GM12878 (cell line): Measurements from ENCODE around the gene DEPDC7. TPM values are rescaled to one million over a fixed set of nuclear protein-coding genes. Genes with fewer than 3 reads are reported as not detected.
A peak's percentile ranks its signal among the peaks of the same experiment; 100 is the strongest.

Experiments used
- BHLHE40 ChIP-seq, 2 experiments: fragments of 450-650 bp in 1 of 2; IDR thresholded peaks; 2 replicates each; pipeline ENCODE4 v1.6.1; 2011 to 2017; ENCODE audit warnings: low read depth in 2 of 2, borderline replicate concordance in 1 of 2, improper control_type of control experiment in 1 of 2, low read length in 1 of 2, mild to moderate bottlenecking in 1 of 2
- ETV6 ChIP-seq, 2 experiments: fragments of 450-650 bp in 1 of 2; IDR thresholded peaks in 1 of 2; conservative IDR thresholded peaks in 1 of 2; 2 replicates each; pipeline ENCODE4 v1.6.1; 2014; ENCODE audit warnings: antibody characterized with exemption in 1 of 2, borderline replicate concordance in 1 of 2, low read depth in 1 of 2, mild to moderate bottlenecking in 1 of 2, moderate library complexity in 1 of 2
- HDAC2 ChIP-seq: fragments of 200-600 bp; sonication (generic); IDR thresholded peaks from 2 replicates; pipeline ENCODE4 v1.6.1; 2017
- HDGF ChIP-seq: fragments of 450-650 bp; IDR thresholded peaks from 2 replicates; pipeline ENCODE4 v1.6.1; 2016; ENCODE audit warnings: antibody characterized with exemption
- KLF5 ChIP-seq: fragments of 450-650 bp; IDR thresholded peaks from 2 replicates; pipeline ENCODE4 v1.6.1; 2014; ENCODE audit warnings: mild to moderate bottlenecking; ENCODE audit not compliant: partially characterized antibody
- MYB ChIP-seq: fragments of 150-350 bp; IDR thresholded peaks from 2 replicates; pipeline ENCODE4 v1.6.1; 2014; ENCODE audit warnings: mild to moderate bottlenecking, low read depth, low read length, borderline replicate concordance
- PAX8 ChIP-seq: fragments of 450-650 bp; IDR thresholded peaks from 2 replicates; pipeline ENCODE4 v1.6.1; 2017; ENCODE audit warnings: mild to moderate bottlenecking, moderate library complexity
- RBBP5 ChIP-seq: fragments of 200-600 bp; sonication (generic); conservative IDR thresholded peaks from 2 replicates; pipeline ENCODE4 v1.6.1; 2016
- SPI1 ChIP-seq: IDR thresholded peaks from 2 replicates; pipeline ENCODE4 v1.6.1; 2011; ENCODE audit warnings: low read depth, mild to moderate bottlenecking, low read length, moderate library complexity, borderline replicate concordance; ENCODE audit not compliant: insufficient read depth
- SREBF2 ChIP-seq: IDR thresholded peaks from 2 replicates; pipeline ENCODE4 v1.6.1; 2012; ENCODE audit warnings: mild to moderate bottlenecking, low read length
- TCF7 ChIP-seq: IDR thresholded peaks from 2 replicates; pipeline ENCODE4 v1.6.1; 2014; ENCODE audit warnings: antibody characterized with exemption, borderline replicate concordance
- ZNF217 ChIP-seq: fragments of 450-650 bp; IDR thresholded peaks from 2 replicates; pipeline ENCODE4 v1.6.1; 2017; ENCODE audit warnings: antibody characterized with exemption, mild to moderate bottlenecking
- ZNF592 ChIP-seq: fragments of 450-650 bp; IDR thresholded peaks from 2 replicates; pipeline ENCODE4 v1.6.1; 2017; ENCODE audit warnings: mild to moderate bottlenecking, moderate library complexity
- polyA plus RNA-seq, 11 experiments: library from polyadenylated mRNA; depleted of rRNA in 4 of 11; unstranded in 6 of 11; stranded (reverse) in 5 of 11; fragments of >200 nt; fragmentation: Nextera tagmentation in 4 of 11; fragmentation: Illumina TruSeq in 1 of 11; extraction: Ambion mirVana in 4 of 11; extraction: Trizol in 1 of 11; gene quantifications; 1 replicate in 1 of 11; 2 replicates in 10 of 11; pipeline versions ENCODE4 v1.2.1 to v1.2.3, GENCODE V29; 2011 to 2016; ENCODE audit warnings: inconsistent platforms in 2 of 11, missing spikeins in 2 of 11, low read depth in 1 of 11
- total RNA-seq, 4 experiments: library from RNA; depleted of rRNA in 3 of 4; stranded (reverse); fragments of >200 nt in 3 of 4; fragmentation: Illumina TruSeq in 1 of 4; extraction: Trizol in 1 of 4; gene quantifications; 2 replicates each; pipeline versions ENCODE4 v1.2.1 to v1.2.3, GENCODE V29; 2013 to 2021
- TF ChIP-seq, protein P1 (sequence below): fragments of 450-650 bp; formaldehyde crosslinking; IDR thresholded peaks from 2 replicates; pipeline ENCODE4 v1.4.0; 2020; ENCODE audit warnings: mild to moderate bottlenecking, moderate library complexity
- TF ChIP-seq, protein P2 (sequence below): IDR thresholded peaks from 2 replicates; pipeline ENCODE4 v1.6.1; 2011; ENCODE audit warnings: low read depth, mild to moderate bottlenecking, low read length, moderate library complexity, borderline replicate concordance; ENCODE audit errors: extremely low read depth
- TF ChIP-seq, protein P3 (sequence below): IDR thresholded peaks from 2 replicates; pipeline ENCODE4 v1.6.1; 2012; ENCODE audit warnings: improper control_type of control experiment, low read depth, low read length; ENCODE audit not compliant: insufficient replicate concordance

DEPDC7 gene
- total and polyA plus RNA-seq, 10 of the 15 experiments (the other 5 are each of a cell fraction or from before 2014, with no cell fraction given), result 0.06 to 1.1 (median 0.49) TPM

DNA sequence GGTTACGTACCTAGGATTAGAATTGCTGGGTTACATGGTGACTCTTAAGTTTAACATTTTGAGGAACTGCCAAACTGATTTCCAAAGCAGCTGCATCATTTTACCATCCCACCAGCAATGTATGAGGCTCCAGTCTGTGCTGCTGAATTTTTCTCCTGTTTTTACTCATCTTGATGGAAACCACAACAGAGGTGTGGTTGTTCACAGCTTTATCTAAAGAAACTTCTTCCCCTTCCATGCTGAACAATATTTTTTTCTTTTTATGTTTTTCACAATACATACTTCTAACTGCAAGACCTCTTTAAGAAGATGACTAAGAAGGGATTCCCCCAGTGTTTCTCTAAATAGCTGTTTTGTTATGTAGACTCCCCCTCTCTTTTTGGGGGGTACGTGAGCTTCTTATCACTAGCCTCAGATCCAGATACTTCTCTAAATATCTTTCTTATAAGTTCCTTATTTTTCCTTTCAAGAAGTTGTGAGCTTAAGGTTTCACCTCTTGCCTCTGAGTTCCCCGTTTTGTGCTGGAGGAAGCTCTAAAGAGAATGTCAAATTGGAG lies 47.7 kb downstream of the DEPDC7 start (continued):
- TF ChIP-seq SPI1 (peak; percentile 86), ZNF217 (peak; percentile 84), SREBF2 (no peak), HDGF (no peak), TCF7 (peak; percentile 84), HDAC2 (no peak), ETV6 (conservative IDR thresholded peaks at IDR 0.05 in 1 of 2, IDR thresholded peaks at IDR 0.05 in 1 of 2; ENCODE audit: borderline replicate concordance in 1 of 2, low read depth in 1 of 2) (peak in 1 of 2 experiments; percentile 80; a peak in 1 of 4 replicates), ZNF592 (no peak), MYB (0 out of 2 replicates have a peak, but pooled peaks have one; percentile 36), KLF5 (no peak), RBBP5 (no peak), BHLHE40 (IDR thresholded peaks at IDR 0.05; ENCODE audit: borderline replicate concordance in 1 of 2, low read depth in 2 of 2, low read length in 1 of 2) (peak; percentile 16 to 25; a peak in 1 of 4 replicates), PAX8 (no peak)
- TF ChIP-seq, protein P1, sequence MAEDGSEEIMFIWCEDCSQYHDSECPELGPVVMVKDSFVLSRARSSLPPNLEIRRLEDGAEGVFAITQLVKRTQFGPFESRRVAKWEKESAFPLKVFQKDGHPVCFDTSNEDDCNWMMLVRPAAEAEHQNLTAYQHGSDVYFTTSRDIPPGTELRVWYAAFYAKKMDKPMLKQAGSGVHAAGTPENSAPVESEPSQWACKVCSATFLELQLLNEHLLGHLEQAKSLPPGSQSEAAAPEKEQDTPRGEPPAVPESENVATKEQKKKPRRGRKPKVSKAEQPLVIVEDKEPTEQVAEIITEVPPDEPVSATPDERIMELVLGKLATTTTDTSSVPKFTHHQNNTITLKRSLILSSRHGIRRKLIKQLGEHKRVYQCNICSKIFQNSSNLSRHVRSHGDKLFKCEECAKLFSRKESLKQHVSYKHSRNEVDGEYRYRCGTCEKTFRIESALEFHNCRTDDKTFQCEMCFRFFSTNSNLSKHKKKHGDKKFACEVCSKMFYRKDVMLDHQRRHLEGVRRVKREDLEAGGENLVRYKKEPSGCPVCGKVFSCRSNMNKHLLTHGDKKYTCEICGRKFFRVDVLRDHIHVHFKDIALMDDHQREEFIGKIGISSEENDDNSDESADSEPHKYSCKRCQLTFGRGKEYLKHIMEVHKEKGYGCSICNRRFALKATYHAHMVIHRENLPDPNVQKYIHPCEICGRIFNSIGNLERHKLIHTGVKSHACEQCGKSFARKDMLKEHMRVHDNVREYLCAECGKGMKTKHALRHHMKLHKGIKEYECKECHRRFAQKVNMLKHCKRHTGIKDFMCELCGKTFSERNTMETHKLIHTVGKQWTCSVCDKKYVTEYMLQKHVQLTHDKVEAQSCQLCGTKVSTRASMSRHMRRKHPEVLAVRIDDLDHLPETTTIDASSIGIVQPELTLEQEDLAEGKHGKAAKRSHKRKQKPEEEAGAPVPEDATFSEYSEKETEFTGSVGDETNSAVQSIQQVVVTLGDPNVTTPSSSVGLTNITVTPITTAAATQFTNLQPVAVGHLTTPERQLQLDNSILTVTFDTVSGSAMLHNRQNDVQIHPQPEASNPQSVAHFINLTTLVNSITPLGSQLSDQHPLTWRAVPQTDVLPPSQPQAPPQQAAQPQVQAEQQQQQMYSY (CRISPR knock-in tag), result no peak
- TF ChIP-seq, protein P2, sequence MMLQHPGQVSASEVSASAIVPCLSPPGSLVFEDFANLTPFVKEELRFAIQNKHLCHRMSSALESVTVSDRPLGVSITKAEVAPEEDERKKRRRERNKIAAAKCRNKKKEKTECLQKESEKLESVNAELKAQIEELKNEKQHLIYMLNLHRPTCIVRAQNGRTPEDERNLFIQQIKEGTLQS, result no peak
- TF ChIP-seq, protein P3, sequence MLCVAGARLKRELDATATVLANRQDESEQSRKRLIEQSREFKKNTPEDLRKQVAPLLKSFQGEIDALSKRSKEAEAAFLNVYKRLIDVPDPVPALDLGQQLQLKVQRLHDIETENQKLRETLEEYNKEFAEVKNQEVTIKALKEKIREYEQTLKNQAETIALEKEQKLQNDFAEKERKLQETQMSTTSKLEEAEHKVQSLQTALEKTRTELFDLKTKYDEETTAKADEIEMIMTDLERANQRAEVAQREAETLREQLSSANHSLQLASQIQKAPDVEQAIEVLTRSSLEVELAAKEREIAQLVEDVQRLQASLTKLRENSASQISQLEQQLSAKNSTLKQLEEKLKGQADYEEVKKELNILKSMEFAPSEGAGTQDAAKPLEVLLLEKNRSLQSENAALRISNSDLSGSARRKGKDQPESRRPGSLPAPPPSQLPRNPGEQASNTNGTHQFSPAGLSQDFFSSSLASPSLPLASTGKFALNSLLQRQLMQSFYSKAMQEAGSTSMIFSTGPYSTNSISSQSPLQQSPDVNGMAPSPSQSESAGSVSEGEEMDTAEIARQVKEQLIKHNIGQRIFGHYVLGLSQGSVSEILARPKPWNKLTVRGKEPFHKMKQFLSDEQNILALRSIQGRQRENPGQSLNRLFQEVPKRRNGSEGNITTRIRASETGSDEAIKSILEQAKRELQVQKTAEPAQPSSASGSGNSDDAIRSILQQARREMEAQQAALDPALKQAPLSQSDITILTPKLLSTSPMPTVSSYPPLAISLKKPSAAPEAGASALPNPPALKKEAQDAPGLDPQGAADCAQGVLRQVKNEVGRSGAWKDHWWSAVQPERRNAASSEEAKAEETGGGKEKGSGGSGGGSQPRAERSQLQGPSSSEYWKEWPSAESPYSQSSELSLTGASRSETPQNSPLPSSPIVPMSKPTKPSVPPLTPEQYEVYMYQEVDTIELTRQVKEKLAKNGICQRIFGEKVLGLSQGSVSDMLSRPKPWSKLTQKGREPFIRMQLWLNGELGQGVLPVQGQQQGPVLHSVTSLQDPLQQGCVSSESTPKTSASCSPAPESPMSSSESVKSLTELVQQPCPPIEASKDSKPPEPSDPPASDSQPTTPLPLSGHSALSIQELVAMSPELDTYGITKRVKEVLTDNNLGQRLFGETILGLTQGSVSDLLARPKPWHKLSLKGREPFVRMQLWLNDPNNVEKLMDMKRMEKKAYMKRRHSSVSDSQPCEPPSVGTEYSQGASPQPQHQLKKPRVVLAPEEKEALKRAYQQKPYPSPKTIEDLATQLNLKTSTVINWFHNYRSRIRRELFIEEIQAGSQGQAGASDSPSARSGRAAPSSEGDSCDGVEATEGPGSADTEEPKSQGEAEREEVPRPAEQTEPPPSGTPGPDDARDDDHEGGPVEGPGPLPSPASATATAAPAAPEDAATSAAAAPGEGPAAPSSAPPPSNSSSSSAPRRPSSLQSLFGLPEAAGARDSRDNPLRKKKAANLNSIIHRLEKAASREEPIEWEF, result peak; percentile 73
